Smooth muscle cell (in vitro differentiated cells): ENCODE measurements around the gene RNF121. TPM values are rescaled to one million over a fixed set of nuclear protein-coding genes. Genes with fewer than 3 reads are reported as not detected.

ENCODE experiments used
- DNase-seq: peaks from one replicate; lab custom pipeline; 2025; ENCODE audit not compliant: unreplicated experiment; lab: John Stamatoyannopoulos, UW
- H2AFZ ChIP-seq: fragments of 200-600 bp; sonication (generic); 2 replicates; pipeline ENCODE4 v1.6.0; 2016; ENCODE audit warnings: antibody characterized with exemption, low read depth, mild to moderate bottlenecking
- H3F3A ChIP-seq: fragments of 200-600 bp; sonication (generic); 2 replicates; pipeline ENCODE4 v1.6.0; 2017; ENCODE audit warnings: antibody characterized with exemption, low read depth
- H3K27ac ChIP-seq: fragments of 200-600 bp; sonication (generic); 2 replicates; pipeline ENCODE4 v1.5.1; 2016; ENCODE audit warnings: low read depth, mild to moderate bottlenecking
- H3K27me3 ChIP-seq: fragments of 200-600 bp; sonication (generic); 2 replicates; pipeline ENCODE4 v1.6.1; 2016; ENCODE audit warnings: low read depth, mild to moderate bottlenecking
- H3K36me3 ChIP-seq: fragments of 200-600 bp; sonication (generic); 2 replicates; pipeline ENCODE4 v1.5.1; 2016; ENCODE audit warnings: low read depth
- H3K4me1 ChIP-seq: fragments of 200-600 bp; sonication (generic); 2 replicates; pipeline ENCODE4 v1.5.1; 2016; ENCODE audit warnings: low read depth
- H3K4me2 ChIP-seq: fragments of 200-600 bp; sonication (generic); 2 replicates; pipeline ENCODE4 v1.6.0; 2016; ENCODE audit warnings: mild to moderate bottlenecking
- H3K4me3 ChIP-seq: fragments of 200-600 bp; sonication (generic); 2 replicates; pipeline ENCODE4 v1.5.1; 2016; ENCODE audit warnings: mild to moderate bottlenecking
- H3K79me2 ChIP-seq: fragments of 200-600 bp; sonication (generic); 2 replicates; pipeline ENCODE4 v1.6.0; 2016; ENCODE audit warnings: low read depth, mild to moderate bottlenecking
- H3K9ac ChIP-seq: fragments of 200-600 bp; sonication (generic); 2 replicates; pipeline ENCODE4 v1.6.0; 2016; ENCODE audit warnings: low read depth
- H3K9me3 ChIP-seq: fragments of 200-600 bp; sonication (generic); replicated peaks from 2 replicates; pipeline ENCODE4 v1.5.1; 2016; ENCODE audit warnings: low read depth
- H4K20me1 ChIP-seq: fragments of 200-600 bp; sonication (generic); 2 replicates; pipeline ENCODE4 v1.6.0; 2016; ENCODE audit warnings: low read depth
- WGBS: methylation state at CpG from one replicate; pipeline ENCODE4 v1.1.7; 2016; ENCODE audit warnings: low lambda C conversion rate; 5-methylcytosine and 5-hydroxymethylcytosine counted together
- polyA plus RNA-seq: library from polyadenylated mRNA; unstranded; fragments of >200 nt; fragmentation: Nextera tagmentation; extraction: Ambion mirVana; gene quantifications from 2 replicates; pipeline ENCODE4 v1.2.1, GENCODE V29; 2016
- total RNA-seq: library from RNA; depleted of rRNA; stranded (reverse); fragments of >200 nt; gene quantifications from 2 replicates; pipeline ENCODE4 v1.2.3, GENCODE V29; 2014
- TF ChIP-seq, protein P1 (sequence below): fragments of 200-600 bp; sonication (generic); IDR thresholded peaks from 2 replicates; pipeline ENCODE4 v1.5.1; 2017; ENCODE audit warnings: borderline replicate concordance, mild to moderate bottlenecking, antibody characterized with exemption; ENCODE audit not compliant: insufficient read depth, poor library complexity, severe bottlenecking

The RNF121 gene
- total and polyA plus RNA-seq, 2 experiments from 2014 or later = 34.4 to 49.5 TPM

GRCh38 chr11:71913756-71914526 lies 14.9 kb upstream of the RNF121 start:
- no peak overlapping the region for H3K4me3 ChIP-seq
- H4K20me1 ChIP-seq = no peaks in the 10 kb centered on the region
- WGBS = 74% methylated on average over 5 of the region's 5 CpGs
- no peaks in the 10 kb centered on the region for H3K36me3 ChIP-seq
- H3K9me3 ChIP-seq = no peaks in the 10 kb centered on the region
- no peak for DNase-seq
- H3K79me2 ChIP-seq = no peaks in the 10 kb centered on the region
- H3F3A ChIP-seq = no peaks in the 10 kb centered on the region
- H3K27ac ChIP-seq = no peak overlapping the region
- H3K9ac ChIP-seq = no peak overlapping the region
- no peaks in the 10 kb centered on the region for H3K4me1 ChIP-seq
- H2AFZ ChIP-seq = no peak overlapping the region
- TF ChIP-seq, protein P1, sequence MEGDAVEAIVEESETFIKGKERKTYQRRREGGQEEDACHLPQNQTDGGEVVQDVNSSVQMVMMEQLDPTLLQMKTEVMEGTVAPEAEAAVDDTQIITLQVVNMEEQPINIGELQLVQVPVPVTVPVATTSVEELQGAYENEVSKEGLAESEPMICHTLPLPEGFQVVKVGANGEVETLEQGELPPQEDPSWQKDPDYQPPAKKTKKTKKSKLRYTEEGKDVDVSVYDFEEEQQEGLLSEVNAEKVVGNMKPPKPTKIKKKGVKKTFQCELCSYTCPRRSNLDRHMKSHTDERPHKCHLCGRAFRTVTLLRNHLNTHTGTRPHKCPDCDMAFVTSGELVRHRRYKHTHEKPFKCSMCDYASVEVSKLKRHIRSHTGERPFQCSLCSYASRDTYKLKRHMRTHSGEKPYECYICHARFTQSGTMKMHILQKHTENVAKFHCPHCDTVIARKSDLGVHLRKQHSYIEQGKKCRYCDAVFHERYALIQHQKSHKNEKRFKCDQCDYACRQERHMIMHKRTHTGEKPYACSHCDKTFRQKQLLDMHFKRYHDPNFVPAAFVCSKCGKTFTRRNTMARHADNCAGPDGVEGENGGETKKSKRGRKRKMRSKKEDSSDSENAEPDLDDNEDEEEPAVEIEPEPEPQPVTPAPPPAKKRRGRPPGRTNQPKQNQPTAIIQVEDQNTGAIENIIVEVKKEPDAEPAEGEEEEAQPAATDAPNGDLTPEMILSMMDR = no peak
- no peaks in the 10 kb centered on the region for H3K27me3 ChIP-seq
- no peak overlapping the region for H3K4me2 ChIP-seq

DNA sequence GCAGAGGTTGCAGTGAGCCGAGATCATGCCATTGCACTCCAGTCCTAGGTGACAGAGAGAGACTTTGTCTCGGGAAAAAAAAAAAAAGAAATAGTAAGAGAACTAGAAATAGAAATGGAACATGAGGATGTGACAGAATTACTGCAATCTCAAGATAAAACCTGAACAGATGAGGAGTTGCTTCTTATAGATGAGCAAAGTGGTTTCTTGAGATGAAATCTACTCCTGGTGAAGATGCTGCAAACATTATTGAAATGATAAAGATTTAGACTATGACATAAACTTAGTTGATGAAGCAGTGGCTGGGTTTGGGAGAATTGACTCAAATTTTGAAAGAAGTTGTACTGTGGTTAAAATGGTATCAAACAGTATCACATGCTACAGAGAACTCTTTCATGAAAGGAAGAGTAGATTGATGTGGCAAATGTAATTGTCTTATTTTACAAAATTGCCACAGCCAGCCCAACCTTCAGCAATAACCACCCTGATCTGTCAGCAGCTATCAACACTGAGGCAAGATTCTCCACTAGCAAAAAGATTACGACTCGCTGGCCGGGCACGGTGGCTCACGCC lies 14.1 kb upstream of the RNF121 start:
- WGBS = 89% methylated on average over 7 of the region's 7 CpGs
- no peaks in the 10 kb centered on the region for H3F3A ChIP-seq
- H4K20me1 ChIP-seq = no peaks in the 10 kb centered on the region
- H3K4me3 ChIP-seq = no peak overlapping the region
- no peak overlapping the region for H3K27ac ChIP-seq
- H3K36me3 ChIP-seq = no peaks in the 10 kb centered on the region
- H3K4me1 ChIP-seq = no peaks in the 10 kb centered on the region
- H3K79me2 ChIP-seq = no peaks in the 10 kb centered on the region
- no peak for DNase-seq
- H3K9ac ChIP-seq = no peak overlapping the region
- H2AFZ ChIP-seq = no peak overlapping the region
- no peaks in the 10 kb centered on the region for H3K9me3 ChIP-seq
- H3K27me3 ChIP-seq = no peaks in the 10 kb centered on the region
- TF ChIP-seq, protein P1 = no peak
- no peak overlapping the region for H3K4me2 ChIP-seq

GRCh38 chr11:71917646-71918140 lies 11.2 kb upstream of the RNF121 start:
- DNase-seq = no peak
- Histone ChIP-seq H3K4me1 (no peaks in the 10 kb centered on the region), H3K36me3 (no peaks in the 10 kb centered on the region), H3K27ac (no peak overlapping the region), H3K4me3 (no peak overlapping the region), H3F3A (no peaks in the 10 kb centered on the region), H3K9me3 (no peaks in the 10 kb centered on the region), H2AFZ (no peak overlapping the region), H3K27me3 (no peaks in the 10 kb centered on the region), H3K9ac (no peak overlapping the region), H3K4me2 (no peak overlapping the region), H3K79me2 (no peaks in the 10 kb centered on the region), H4K20me1 (no peaks in the 10 kb centered on the region)
- TF ChIP-seq, protein P1 = no peak
- 94% methylated on average over 9 of the region's 9 CpGs for WGBS
